ENCODE measurements around the gene FBN1. TPM values are rescaled to one million over a fixed set of nuclear protein-coding genes. Genes with fewer than 3 reads are reported as not detected.

The FBN1 gene
- total and polyA plus RNA-seq, 2 experiments from 2014 or later, result 1.9 to 3.8 TPM

DNA sequence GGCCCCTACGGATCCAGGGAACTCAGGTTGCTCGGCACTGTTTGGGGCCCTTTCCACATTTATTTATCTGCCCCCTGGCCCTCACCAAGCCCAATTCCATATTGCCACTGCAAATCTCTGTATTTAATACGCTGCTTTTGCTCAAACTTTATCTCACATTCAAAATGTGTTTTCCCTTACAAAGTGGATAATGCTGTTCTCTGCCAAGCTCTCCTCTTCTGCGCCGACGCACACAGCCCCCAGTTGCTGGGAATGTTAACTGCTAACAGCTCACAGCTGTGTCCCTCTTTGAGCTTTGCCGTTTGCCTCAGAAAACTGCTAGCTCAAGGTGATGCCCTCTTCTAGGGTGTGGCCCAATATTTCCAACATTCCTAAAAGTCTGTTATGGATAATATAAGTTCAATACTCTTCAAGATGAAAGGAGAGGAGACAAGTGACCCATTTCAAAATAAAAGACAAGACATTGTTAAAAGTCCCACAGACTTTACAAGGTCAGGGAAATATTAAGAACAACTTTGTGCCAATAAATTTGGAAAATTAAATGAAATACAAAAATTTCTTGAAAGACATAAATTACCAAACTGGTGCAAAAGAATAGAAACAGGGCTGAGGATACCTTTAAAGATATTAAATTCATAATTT lies 12.6 kb upstream of the FBN1 start (continued):
- TF ChIP-seq, protein P1, sequence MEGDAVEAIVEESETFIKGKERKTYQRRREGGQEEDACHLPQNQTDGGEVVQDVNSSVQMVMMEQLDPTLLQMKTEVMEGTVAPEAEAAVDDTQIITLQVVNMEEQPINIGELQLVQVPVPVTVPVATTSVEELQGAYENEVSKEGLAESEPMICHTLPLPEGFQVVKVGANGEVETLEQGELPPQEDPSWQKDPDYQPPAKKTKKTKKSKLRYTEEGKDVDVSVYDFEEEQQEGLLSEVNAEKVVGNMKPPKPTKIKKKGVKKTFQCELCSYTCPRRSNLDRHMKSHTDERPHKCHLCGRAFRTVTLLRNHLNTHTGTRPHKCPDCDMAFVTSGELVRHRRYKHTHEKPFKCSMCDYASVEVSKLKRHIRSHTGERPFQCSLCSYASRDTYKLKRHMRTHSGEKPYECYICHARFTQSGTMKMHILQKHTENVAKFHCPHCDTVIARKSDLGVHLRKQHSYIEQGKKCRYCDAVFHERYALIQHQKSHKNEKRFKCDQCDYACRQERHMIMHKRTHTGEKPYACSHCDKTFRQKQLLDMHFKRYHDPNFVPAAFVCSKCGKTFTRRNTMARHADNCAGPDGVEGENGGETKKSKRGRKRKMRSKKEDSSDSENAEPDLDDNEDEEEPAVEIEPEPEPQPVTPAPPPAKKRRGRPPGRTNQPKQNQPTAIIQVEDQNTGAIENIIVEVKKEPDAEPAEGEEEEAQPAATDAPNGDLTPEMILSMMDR (conservative IDR thresholded peaks at IDR 0.05; ENCODE audit: low read depth in 2 of 2), result no peak
- TF ChIP-seq ZNF331 (CRISPR knock-in tag; IDR thresholded peaks at IDR 0.05; ENCODE audit: low read depth), result no peak

DNA sequence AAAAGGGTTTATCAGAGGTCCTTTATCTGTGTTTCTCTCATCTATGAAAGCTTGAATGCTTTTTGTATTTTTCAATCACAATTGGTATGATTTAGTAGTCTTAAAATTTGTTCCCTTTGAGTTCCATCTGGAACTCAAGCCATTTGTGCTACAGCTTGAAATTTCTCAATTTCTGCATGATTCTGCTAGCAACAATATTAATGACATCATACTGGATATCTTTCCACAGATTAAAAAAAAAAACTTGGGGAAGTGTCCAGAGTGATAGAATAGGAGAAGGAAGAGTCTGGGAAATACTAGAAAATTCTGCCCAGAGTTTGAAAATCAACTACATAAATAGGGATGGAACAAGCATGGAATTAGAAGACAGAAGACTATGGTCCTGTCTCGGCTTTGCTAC lies 9.3 kb upstream of the FBN1 start:
- H3F3A ChIP-seq (replicated peaks; ENCODE audit: low read depth), result no peaks in the 10 kb centered on the region
- DNase-seq (ENCODE audit: low spot score) (no peak), ATAC-seq (no peak)
- no peak overlapping the region for H3K4me2 ChIP-seq
- H3K27ac ChIP-seq (ENCODE audit: low read depth), result no peak overlapping the region
- H3K27me3 ChIP-seq (ENCODE audit: insufficient read depth), result no peaks in the 10 kb centered on the region
- TF ChIP-seq STAT1 (IDR thresholded peaks at IDR 0.05; ENCODE audit: unreplicated experiment) (no peak), EZH2 (IDR thresholded peaks at IDR 0.05; ENCODE audit: low read depth, unreplicated experiment) (no peak), POLR2AphosphoS5 (IDR thresholded peaks at IDR 0.05; ENCODE audit: low read depth) (no peak), EZH2phosphoT487 (IDR thresholded peaks at IDR 0.05; ENCODE audit: unreplicated experiment) (no peak), CREB1 (CRISPR knock-in tag; IDR thresholded peaks at IDR 0.05; ENCODE audit: low read depth) (no peak), ZNF331 (CRISPR knock-in tag; IDR thresholded peaks at IDR 0.05; ENCODE audit: low read depth) (no peak)
- TF ChIP-seq, protein P2, sequence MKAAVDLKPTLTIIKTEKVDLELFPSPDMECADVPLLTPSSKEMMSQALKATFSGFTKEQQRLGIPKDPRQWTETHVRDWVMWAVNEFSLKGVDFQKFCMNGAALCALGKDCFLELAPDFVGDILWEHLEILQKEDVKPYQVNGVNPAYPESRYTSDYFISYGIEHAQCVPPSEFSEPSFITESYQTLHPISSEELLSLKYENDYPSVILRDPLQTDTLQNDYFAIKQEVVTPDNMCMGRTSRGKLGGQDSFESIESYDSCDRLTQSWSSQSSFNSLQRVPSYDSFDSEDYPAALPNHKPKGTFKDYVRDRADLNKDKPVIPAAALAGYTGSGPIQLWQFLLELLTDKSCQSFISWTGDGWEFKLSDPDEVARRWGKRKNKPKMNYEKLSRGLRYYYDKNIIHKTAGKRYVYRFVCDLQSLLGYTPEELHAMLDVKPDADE (IDR thresholded peaks at IDR 0.05), result no peak
- TF ChIP-seq, protein P3, sequence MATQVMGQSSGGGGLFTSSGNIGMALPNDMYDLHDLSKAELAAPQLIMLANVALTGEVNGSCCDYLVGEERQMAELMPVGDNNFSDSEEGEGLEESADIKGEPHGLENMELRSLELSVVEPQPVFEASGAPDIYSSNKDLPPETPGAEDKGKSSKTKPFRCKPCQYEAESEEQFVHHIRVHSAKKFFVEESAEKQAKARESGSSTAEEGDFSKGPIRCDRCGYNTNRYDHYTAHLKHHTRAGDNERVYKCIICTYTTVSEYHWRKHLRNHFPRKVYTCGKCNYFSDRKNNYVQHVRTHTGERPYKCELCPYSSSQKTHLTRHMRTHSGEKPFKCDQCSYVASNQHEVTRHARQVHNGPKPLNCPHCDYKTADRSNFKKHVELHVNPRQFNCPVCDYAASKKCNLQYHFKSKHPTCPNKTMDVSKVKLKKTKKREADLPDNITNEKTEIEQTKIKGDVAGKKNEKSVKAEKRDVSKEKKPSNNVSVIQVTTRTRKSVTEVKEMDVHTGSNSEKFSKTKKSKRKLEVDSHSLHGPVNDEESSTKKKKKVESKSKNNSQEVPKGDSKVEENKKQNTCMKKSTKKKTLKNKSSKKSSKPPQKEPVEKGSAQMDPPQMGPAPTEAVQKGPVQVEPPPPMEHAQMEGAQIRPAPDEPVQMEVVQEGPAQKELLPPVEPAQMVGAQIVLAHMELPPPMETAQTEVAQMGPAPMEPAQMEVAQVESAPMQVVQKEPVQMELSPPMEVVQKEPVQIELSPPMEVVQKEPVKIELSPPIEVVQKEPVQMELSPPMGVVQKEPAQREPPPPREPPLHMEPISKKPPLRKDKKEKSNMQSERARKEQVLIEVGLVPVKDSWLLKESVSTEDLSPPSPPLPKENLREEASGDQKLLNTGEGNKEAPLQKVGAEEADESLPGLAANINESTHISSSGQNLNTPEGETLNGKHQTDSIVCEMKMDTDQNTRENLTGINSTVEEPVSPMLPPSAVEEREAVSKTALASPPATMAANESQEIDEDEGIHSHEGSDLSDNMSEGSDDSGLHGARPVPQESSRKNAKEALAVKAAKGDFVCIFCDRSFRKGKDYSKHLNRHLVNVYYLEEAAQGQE (IDR thresholded peaks at IDR 0.05; ENCODE audit: unreplicated experiment), result no peak
- TF ChIP-seq, protein P1 (conservative IDR thresholded peaks at IDR 0.05; ENCODE audit: low read depth in 2 of 2), result no peak
- no peaks in the 10 kb centered on the region for H3K4me1 ChIP-seq (ENCODE audit: insufficient read depth)
- H3K36me3 Mint-ChIP-seq (ENCODE audit: low read depth), result no peaks in the 10 kb centered on the region
- no peaks in the 10 kb centered on the region for H3K79me2 ChIP-seq (replicated peaks; ENCODE audit: insufficient read depth)
- no peaks in the 10 kb centered on the region for H3K4me1 Mint-ChIP-seq
- H3K4me3 ChIP-seq, result no peak overlapping the region
- H3K9me3 Mint-ChIP-seq, result no peaks in the 10 kb centered on the region
- no peaks in the 10 kb centered on the region for H3K9me2 ChIP-seq (ENCODE audit: insufficient read depth)
- no peaks in the 10 kb centered on the region for H3K36me3 ChIP-seq (ENCODE audit: insufficient read depth)
- no peaks in the 10 kb centered on the region for H3K27me3 Mint-ChIP-seq (ENCODE audit: insufficient read depth, low read depth, poor library complexity)
- H4K20me1 ChIP-seq (replicated peaks; ENCODE audit: insufficient read depth), result no peaks in the 10 kb centered on the region
- no peak overlapping the region for H3K4me3 Mint-ChIP-seq
- no peak overlapping the region for H3K27ac Mint-ChIP-seq
- no peak overlapping the region for H2AFZ ChIP-seq
